CD4-positive, alpha-beta T cell treated with Interleukin-6 for 4 hours (primary cell): ENCODE data around the gene QRFP.
A peak's percentile ranks its signal among the peaks of the same experiment; 100 is the strongest.
"Not testable (repeated sequence)": the region's sequence is repeated elsewhere in the genome, so short reads cannot be mapped to it uniquely, and the experiment has no call there.

Experiments
- DNase-seq: peaks from one replicate; pipeline ENCODE4 v3.0.0-alpha.2; 2020; ENCODE audit warnings: mixed read lengths

QRFP gene

DNA sequence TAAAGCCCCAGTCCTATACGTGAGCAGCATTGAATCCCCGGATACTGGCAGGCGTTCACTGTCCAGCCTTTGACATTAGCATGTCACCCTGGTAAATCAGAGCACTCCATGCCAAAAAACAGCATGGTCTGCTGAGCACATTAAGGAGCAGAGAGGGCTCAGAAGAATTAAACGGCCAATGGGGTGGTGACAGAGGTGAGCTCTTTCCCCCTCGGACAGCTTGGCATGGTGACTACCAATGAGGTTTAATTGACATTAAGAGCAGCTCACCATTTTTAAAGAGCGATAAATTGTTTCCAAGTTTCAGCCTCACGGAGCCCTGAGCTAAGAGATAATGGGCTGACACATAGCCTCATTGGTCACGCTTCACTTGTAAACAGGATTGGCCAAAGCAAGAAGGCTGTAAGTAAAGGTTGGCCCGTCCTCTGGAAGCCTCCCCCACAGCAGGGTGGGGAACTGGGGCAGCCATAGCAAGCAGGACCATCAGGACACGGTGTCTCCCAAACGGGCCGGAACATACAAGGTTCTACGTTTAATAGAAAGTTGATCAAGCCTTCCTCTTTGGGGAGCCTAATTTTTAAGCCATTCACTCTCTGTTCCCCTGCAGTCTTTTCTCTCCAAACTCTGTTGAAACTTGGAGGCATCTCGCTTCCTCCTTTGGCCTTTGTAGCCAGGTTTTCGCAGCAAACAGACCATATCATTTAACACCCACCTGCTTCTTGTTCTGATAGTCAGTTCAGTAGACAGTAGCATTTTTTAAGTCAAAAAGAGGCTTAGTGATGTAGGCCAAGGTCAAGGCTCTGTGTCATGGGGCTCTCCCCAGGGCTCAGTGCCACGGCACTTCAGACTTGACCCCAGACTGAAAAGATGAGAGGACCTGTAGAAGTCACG lies 25.9 kb downstream of the QRFP start:
- DNase-seq = no peak

DNA sequence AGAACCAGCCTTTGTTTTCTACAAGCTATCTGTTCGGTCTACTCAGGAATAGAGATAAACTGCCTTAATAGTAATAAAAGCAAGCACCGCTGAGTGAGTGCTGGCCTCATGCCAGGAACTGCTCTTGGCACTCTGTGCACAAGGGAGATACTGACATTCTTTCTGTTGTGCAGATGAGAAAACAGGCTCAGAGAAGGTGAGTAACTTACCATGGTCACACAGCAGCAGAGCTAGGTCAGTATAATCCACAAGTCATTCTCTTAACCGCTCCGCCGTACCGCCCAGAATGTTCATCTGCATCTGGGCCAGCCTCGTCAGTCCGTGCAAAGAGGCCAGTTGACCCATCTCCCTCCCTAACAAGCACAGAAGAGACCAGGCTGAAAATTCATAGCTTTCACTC lies 27.4 kb downstream of the QRFP start:
- DNase-seq = no peak

DNA sequence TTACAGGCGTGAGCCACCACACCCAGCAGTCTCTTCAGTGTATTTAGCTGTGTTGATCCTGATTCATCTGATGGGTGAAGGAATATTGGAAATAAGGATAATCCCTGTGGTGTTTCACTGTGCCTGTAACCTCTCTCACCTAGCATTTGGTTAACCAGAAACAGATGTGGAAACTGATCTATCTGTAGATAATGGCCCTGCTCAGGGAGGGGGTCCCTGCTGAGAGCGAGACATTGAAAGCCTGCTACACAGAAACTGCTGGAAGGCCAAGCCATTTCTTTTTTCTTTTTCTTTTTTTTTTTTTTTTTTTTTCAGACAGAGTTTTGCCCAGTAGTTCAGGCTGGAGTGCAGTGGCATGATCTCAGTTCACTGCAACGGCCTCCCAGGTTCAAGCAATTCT lies 28.4 kb downstream of the QRFP start:
- no peak for DNase-seq

DNA sequence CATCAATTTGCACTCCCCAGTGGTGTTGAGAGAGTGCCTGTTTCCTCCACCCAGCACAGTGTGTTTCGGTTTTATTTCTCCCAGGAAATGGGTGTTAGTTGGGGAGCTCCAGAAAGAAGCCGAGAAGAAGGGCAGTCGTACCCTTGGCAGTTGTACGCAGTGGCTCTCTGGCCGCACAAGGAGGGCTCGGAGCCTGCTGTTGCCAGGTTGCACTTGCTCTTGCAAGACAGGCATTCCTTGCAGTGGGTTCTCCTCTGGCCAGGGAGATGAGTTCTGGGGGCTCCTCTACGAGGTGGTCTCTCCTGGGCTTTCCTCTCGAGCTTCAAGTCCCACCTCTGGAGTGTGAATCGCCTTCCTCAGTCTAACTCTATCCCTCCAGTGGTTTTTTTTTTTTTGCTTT lies 29.1 kb downstream of the QRFP start:
- DNase-seq = no peak

DNA sequence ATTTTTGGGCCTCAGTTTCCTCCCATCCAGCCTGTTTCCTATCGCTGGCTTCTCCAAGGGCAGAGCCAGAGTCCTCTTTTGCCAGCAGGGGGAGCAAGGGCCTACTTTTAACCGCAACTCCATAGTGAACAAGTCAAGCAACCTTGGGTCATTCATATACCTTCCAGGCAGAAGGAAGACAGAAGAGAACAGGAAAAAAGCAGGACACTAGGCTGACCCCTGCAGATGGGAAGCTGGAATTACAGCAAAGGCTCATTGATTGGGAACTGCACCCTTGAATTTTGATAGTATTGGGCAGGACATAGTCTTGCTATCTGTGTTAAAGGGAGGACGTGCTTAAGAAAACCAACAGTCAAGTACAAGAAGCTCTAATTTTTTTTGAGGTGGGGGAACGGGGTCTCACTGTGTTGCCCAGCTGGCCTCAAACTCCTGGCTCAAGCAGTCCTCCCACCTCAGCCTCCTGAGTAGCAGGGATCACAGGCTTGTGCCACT lies 30.1 kb downstream of the QRFP start:
- DNase-seq = peak; percentile 59

DNA sequence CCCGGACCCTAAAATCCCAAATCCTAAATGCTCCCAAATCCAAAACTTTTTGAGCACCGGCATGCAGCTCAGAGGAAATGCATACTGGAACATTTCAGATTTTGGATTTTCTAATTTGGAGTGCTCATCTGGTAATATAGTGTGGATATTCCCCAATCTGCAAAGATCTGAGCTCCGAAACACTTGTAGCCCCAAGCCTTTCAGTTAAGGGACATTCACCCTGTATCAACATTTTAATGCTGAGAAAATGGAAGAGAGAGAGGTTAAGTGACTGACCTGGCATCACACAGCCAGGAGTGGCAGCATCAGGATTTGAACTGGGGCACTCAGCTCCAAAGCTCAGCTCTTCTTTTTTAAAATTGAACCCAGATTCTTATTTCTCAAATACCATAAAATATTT lies 30.7 kb downstream of the QRFP start:
- no peak for DNase-seq

DNA sequence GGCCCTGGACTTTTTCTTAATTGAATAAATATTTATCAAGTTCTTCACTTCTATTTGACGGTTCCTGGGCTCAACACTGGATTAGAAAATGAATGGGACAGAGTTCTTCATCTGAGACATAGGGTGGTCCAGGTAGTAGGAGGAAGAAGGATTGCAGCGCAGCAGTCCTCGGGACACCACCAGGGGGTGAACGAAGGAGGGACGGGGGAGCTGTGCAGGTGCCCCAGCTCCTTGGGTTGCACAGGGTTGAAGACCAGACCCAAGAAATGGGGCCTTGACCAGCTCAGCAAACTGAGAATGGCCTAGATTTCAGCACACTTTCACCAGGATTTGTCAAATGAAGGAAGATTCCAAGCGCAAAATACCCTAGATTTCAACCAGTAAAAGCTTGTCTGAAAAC lies 32.1 kb downstream of the QRFP start:
- no peak for DNase-seq

DNA sequence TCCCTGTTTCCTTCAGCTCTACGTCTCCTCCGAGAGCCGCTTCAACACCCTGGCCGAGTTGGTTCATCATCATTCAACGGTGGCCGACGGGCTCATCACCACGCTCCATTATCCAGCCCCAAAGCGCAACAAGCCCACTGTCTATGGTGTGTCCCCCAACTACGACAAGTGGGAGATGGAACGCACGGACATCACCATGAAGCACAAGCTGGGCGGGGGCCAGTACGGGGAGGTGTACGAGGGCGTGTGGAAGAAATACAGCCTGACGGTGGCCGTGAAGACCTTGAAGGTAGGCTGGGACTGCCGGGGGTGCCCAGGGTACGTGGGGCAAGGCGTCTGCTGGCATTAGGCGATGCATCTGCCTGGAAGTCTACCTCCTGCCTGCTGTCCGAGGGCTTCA lies 33.9 kb downstream of the QRFP start:
- no peak for DNase-seq

DNA sequence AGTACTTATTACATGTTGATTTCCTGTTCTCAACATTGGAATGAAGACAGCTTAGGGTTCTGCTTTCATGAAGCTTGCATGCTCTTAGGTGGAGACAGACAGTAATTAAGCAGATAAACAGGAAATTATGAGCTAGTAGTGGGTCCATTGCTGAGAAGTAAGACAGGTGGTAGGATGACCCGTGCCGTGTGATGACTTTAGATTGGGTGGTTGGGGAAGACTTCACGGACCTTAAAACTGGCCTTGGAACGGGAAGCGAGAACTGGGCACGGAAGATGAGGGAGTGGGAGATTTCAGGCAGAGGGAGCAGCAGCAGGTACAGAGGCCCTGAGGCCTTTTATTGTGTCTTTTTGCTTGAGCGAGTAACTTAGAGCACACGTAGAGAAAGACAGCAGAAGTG lies 34.4 kb downstream of the QRFP start:
- DNase-seq = no peak

DNA sequence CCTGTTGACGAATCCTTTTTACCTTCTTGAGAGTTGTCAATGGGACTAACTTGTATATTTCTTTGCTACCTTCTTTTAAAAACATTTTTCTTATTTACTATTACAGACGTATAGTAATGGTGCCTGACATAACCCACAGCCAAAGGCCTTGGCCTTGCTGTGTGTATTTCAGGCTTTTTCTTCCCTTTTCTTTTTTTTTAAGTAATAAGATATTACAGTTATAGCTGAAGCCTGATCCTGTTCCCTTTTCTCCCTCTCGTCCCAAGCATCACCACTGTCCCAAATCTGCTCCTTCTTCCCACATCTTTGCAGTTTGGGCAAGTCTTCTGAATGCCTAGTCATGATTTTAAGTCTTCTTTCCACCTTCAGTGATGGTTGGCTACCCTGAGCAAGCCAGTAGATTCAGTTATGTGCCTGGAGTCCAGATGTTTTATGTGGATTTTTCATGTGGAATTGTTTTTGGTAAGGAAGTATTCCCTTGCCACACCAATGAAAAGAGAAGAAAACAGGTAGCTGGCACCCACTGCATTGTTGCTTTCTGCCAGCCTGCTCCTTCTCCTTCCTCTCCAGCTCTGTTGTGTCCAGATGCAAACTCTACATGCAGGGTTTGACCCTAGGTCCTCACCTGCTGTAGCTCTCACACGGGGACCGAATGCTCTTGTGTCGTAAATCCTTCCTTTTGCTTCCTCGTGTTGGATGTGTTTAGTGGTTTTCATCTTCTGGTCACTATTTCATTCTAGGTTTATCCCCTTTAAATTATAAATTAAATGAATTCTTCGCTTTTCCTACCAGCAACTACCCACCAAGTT lies 35.0 kb downstream of the QRFP start:
- DNase-seq = no peak

DNA sequence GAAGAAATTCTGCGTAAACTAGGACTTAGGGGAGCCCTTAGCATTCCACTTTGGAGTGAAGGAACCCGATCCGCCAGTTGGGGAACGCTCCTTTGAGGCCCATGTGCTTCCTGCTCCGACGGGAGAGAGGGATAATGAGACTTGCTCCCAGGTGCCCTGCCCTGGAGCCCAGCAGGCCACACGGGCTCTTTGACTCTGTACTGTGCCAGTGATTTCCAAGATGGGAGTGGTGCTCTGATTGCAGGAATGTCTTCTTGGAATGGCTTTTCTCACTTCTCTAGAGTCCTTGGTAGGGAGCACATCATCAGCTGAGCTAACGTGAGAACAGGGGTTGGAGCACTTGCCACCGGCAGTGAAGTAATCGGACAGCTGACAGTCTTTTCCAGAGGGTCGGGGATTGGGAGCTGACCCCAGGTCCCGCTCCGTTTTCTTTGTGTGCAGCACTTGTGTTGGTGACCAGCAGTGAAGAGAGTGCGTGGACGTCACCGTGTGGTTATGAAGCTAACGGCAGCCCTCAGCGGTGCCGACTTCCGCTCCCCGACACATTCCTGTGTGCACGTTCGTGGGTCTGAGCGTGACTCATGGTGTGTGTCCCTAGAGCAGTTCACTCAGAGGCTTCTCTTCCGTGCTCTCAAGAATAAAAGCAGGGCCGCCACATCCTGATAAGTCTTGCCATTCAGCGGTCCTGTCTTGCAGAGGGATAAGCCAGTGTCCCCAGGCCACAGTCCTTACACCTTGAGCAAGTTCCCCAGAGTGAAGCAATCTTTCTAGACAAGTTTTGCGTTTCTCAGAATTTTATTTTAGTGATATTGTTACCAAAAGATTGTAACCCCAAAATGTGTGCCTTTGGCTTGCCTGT lies 35.9 kb downstream of the QRFP start:
- no peak for DNase-seq

DNA sequence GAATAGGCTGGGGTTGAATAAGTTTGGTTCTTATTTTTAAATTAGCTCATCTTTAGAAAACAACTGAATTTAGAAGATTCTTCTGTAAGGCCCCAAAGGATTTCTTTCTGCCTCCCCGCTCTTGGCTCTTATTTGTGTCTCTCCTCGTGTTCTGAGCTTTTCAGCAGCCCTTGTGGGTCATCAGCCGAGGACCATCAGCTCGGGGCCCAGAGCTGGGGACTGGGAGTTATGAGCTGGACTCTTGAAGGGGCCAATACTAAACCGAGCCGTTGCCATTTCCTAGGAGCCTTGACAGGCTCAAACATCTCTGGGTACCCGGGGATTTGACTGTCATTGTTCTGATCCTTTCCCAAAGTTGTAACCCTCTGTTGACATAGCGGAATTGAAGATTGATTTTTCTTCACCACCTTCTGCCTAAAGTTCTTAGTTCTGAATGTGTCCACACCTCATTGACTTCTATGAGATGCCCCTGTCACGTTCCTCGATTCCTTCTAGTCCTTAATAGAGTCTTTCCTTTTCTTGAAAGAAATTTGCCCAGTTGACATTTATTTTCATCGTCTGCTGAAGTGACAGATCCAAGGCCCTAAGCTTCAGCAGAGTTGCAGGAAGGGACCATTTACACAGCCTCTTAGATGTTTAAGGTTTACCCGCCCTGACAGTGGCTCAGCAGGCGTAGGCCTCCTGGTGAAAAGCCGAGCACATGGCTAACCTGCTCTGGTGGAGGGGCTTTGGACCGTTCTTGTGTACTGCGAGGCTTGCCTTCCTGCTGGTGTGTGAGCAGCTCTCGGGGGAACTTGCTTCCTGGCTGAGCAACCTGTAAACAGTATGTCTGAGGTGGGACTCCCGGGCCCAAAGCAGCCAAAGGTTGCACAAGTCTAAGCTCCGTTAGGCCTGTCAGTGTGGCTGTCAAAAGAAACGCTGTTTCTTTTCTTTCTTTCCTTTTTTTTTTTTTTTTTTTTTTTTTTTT lies 37.6 kb downstream of the QRFP start:
- no peak for DNase-seq

DNA sequence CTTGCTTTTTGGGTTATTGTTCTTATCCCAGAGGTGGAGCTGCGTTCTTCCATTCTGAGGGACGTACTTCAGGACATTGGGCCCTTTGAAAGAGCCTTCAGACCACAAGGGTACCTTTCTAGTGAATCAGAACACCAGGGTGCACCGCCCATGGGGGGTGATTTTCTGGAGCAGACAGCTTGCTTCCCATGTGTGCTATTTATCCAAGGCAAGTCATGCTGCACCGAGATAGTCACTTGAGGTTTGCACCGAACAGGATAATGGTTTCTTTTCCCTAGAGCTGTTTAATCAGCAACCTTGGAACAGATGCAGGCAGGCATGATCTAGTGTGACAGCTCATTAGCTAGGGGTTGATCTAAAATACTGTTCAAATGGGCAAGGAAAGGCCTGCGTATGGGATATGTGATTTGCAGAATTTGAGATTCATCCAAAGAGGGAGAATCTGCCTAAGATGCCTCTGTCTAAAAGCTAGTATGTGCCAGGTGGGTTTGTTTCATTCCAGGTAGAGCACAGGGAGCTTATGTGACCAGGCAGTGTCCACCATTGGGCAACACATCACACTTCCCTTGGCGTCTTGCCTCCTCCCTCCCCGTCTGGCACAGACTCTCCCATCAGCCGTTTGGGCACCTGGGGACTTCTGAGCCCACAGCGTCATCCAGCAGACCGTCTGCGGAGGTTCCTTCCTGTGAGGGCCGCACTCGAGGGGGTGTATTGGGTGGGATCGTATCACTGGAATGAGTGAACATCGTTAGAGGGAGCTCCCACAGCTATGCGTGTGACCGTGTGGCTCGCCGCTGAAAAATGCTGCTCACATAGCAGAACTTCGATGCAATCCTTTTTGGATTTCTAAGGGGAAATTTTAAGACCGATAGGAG lies 38.5 kb downstream of the QRFP start:
- no peak for DNase-seq

DNA sequence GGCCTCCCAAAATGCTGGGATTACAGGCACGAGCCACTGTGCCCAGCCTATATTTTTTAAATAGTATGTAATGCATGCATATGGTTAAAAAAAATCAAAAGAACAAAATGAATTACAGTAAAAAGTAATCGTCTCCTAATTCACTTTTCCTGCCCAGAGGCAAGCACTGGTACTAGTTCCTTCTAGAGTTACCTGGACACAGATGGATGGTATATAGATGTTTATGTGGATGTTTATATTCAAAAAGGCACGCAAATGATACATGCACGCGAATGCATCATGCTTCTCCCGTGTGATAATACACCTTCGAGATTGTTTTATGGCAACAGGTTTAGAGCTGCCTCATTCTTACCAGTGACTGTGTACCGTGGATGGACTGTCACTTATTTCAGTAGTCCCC lies 40.1 kb downstream of the QRFP start:
- DNase-seq = no peak

DNA sequence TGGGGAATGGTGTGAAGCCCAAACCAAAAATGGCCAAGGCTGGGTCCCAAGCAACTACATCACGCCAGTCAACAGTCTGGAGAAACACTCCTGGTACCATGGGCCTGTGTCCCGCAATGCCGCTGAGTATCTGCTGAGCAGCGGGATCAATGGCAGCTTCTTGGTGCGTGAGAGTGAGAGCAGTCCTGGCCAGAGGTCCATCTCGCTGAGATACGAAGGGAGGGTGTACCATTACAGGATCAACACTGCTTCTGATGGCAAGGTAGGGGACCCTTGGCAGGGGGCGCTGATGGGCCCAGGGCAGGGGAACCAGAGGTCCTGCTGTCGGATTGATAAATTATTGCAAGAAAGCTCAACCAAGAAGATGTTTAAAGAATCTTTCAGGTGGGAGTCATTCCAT lies 41.8 kb downstream of the QRFP start:
- DNase-seq = no peak

DNA sequence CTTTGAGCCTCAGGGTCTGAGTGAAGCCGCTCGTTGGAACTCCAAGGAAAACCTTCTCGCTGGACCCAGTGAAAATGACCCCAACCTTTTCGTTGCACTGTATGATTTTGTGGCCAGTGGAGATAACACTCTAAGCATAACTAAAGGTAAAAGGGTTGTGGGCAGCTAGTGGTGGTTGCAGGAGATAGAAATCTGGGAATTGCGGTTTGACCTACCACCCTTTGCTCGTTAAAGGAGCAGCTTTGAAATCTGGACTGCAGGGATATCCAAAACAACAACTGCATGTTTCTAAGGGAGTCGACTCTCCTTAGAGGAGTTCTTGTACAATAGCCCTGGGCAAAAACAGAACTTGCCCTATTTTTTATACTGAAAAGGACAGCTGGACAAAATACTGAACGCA lies 42.5 kb downstream of the QRFP start:
- no peak for DNase-seq

DNA sequence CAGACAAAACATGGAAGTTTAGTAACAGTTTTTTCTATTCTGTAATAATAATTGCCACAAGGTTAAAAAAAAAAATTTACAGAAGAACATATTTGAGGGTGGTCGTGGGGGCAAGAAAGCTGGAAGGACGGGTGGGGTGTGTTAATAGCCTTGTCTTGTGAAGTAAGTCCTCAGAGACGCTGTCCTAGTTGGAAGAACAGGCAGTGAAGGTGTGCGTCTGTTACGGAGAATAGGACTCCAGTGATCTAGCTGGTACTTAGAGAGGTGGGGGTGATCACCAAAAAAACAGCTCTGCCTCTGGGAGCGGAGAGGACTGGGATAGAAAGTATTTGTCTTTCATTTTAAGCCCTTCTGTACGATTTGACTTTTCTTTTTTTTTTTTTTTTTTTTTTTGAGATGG lies 43.8 kb downstream of the QRFP start:
- no peak for DNase-seq

DNA sequence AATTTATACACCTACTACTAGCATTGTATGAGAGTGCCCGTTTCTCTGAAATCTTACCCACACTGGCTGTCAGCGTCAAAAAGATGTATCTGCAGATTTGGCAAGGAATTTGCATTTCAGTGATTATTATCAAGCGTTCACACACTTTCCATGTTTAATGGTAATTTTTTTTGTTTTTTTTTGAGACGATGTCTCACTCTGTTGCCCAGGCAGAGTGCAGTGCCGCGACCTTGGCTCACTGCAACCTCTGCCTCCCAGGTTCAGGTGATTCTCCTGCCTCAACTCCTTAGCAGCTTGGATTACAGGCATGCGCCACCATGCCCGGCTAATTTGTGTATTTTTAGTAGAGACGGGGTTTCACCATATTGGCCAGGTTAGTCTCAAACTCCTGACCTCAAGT lies 47.3 kb downstream of the QRFP start:
- DNase-seq = no peak

DNA sequence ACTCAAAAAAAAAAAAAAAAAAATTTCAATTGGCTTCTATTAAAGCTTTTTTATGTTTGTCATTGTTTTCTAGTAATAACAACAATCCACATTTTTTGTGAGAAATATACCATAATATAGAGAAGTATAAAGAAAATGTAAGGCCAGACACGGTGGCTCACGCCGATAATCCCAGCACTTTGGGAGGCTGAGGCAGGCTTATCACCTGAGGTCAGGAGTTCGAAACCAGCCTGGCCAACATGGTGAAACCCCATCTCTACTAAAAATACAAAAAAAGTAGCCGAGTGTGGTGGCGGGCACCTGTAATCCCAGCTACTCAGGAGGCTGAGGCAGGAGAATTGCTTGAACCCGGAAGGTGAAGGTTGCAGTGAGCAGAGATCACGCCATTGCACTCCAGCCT lies 48.1 kb downstream of the QRFP start:
- DNase-seq = not testable (repeated sequence)

DNA sequence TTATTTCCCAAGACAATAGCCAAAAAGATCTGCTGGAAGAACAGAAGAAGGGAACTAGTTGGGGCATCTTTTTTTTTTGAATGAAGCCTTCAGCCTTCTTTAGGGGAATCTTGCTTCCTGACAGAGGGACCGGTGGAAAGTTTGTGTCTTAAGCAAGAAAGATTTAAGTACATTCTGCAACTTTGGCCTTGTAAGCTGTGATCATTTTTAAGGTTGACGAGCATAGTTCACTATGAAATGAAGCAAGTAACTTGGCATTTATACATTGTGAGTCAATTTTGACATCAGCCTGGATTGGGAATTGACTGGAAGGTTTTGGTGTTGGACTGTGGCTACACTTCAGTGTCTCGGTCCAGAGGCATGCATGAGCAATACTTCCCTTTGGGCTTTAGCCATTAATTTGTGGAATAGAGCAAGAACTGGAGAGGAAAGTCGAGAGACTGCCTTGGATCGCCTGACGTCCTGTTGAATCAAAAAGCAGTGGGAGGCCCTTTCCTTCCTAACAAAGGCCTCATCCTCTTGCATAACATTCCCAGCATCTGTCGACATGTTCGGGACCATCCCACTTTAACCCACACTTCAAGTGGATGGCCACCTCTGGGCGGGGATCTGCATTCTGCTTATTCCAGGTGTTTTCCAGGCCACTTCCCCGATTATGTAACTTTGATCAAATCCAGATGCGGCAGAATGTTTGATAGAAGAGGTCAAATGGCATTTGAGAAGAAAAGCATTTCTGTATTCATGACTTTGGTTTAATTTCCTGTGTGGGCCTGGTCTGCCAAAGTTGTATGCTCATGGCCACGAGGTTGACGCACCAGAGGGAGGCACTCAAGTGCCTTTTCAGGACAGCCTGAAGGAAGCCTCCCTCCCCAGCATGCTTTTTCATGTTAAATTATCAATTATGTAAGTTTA lies 49.0 kb downstream of the QRFP start:
- no peak for DNase-seq
